Mammary epithelial cell (primary cell): ENCODE results near the gene SCP2.

Experiments used
- CTCF ChIP-seq, 2 donors: IDR thresholded peaks in 1 of 2; conservative IDR thresholded peaks in 1 of 2; 2 replicates each; pipeline ENCODE4 v1.5.1; 2011 to 2012; ENCODE audit warnings: inconsistent platforms in 2 of 2, low read length in 2 of 2, mild to moderate bottlenecking in 2 of 2, control low read depth in 1 of 2, low read depth in 1 of 2; ENCODE audit not compliant: insufficient read depth in 1 of 2; ENCODE audit errors: extremely low read depth in 1 of 2
- EZH2 ChIP-seq: IDR thresholded peaks from 2 replicates; pipeline ENCODE4 v1.6.1; 2012; ENCODE audit warnings: low read length, inconsistent platforms, borderline replicate concordance

DNA sequence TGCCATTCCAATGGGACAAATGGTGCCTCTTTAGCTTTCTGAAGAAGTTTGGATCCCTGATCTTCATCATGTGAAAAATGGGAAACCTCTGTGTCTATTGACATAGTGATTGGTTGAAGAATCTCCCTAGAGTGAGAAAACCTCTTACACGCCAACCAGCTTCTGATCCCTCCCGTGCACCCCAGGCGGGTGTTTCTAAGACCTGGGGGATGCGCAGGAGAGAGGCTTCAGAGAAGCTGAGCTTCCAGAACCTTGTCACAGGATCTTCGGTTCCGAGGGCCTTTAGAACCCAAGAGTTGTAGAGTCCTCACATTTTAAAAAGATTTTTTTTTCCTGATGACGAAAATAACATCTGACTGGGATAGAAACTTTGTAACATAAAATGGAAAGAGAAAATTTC is 146.2 kb downstream of the SCP2 start:
- TF ChIP-seq EZH2 (no peak), CTCF (conservative IDR thresholded peaks at IDR 0.05 in 1 of 2, IDR thresholded peaks at IDR 0.05 in 1 of 2; ENCODE audit: extremely low read depth in 1 of 2, insufficient read depth in 1 of 2, low read depth in 1 of 2, low read length in 2 of 2) (no peak)
